GM19025 (cell line): ENCODE data around the gene CST9L.
A peak's percentile ranks its signal among the peaks of the same experiment; 100 is the strongest.

Experiments
- ATAC-seq: cut with Tn5 transposase; IDR thresholded peaks from one replicate; pipeline ENCODE4 v1.9.1; 2021; ENCODE audit warnings: mild to moderate bottlenecking, low read depth, moderate library complexity; ENCODE audit not compliant: unreplicated experiment

The CST9L gene, protein sequence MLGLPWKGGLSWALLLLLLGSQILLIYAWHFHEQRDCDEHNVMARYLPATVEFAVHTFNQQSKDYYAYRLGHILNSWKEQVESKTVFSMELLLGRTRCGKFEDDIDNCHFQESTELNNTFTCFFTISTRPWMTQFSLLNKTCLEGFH

DNA sequence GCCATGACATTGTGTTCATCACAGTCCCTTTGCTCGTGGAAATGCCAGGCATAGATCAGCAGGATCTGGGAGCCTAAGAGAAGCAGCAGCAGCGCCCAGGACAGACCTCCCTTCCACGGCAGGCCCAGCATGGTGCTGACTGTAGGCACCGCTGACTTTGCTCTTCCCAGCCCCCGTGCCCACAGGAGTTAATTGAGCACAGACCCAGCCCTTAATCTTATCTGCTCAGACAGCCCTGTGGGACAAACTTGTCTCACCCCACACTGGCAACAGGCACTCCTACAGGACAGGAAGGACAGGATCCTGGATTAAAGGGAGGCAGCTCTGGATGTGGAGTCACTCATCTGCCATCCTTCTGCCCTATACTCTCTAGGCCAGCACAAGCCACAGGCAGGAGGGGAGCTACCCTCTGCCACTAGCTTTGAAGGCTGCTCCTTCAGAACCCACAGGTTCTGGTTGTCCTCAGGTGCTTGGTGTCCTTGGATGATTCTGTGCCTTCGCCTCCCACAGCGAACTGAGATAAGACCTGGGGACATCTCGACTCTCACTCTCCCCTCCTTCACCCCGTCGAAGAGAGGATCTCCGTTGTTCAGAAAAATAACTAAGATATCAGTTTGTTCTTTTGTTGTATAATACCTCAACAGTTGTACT, at the start of gene CST9L:
TSS of gene CST9L (minus strand) at position 165 of the 651 bp plus-strand sequence. CDS start at position 131, 34 bp downstream.
- ATAC-seq = no peak

DNA sequence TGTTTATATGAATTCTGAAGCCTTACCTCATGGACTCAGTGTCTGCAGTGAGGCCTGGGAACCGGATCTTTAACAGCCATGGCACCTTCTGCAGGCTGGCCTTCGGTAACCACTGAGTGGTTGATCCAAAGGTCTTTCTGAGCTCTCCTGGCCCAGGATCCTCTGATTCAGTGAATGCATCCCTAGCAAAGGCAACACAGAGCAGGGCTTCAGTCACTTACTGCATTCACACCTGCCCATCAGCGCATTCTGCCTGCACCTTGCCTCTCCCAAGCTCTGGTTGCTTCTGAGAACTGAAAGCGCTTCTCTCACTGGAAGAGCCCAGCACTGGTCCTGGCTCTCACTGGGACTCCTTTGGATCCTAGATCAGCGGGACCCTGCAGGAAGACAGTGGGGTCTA, 45.9 kb upstream of the CST9L start:
- no peak for ATAC-seq

DNA sequence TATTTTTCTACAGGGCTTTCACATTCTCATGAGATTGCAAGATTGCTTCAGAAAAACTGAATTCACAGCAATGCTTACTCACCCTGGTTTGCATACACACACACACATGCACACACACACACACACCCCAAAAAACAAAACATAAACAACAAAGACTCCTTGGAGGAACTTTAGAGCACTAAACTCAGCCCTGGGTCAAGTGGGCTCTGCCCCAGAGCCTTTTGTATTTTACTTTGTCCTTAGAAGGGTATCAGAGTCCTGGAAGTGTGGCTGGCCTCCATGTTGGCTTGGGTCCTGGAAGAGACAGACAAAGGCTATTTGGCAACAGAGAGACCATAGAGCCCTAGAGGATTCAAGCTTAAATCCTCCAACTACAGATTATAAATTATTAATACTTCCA, 45.4 kb upstream of the CST9L start:
- ATAC-seq = no peak

DNA sequence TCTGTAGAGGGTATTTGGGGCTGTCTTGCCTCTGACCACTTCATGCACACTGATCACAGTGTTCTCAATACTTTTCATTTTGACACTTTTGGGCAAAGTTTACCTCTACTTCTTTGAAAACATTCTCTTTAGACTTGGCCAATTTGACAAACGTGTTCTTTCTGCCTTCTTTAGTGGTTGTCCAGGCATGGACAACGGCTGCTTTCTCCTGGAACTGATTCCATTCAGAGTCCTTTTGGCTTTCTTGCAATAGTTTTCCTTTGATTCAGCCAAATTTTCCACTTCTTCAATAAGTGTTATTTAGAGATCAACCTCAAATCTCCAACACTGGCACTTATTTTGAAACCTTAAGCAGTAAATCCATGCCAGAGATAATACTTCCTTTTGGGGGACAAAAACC, 44.1 kb upstream of the CST9L start:
- no peak for ATAC-seq

DNA sequence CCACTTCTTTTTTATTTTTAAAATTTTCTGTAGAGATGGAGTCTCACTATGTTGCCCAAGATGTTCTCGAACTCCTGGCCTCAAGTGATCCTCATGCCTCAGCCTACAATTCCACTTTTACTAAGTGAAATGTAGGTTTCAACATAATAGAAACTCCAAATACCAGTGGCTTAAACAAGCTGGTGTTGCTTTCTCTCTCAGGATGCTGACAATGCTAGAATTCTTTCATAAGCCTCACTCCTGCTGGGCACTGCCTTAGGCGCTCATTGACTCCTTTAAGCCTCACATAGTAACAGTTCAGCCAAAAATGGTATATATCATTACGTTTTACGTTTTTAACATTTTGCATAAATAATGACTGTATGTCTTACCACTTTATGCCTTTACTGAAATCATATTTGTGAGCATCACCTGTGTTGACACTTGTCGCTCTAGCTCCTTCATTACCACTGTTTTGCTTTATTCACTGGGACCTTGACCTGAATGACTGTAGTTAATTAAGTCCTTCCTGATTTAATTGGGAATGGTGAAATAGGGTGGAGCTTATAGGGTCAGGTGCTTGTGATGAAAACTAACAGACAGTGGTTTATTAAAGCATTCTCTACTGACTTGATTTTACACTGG, 41.3 kb upstream of the CST9L start:
- ATAC-seq = no peak

DNA sequence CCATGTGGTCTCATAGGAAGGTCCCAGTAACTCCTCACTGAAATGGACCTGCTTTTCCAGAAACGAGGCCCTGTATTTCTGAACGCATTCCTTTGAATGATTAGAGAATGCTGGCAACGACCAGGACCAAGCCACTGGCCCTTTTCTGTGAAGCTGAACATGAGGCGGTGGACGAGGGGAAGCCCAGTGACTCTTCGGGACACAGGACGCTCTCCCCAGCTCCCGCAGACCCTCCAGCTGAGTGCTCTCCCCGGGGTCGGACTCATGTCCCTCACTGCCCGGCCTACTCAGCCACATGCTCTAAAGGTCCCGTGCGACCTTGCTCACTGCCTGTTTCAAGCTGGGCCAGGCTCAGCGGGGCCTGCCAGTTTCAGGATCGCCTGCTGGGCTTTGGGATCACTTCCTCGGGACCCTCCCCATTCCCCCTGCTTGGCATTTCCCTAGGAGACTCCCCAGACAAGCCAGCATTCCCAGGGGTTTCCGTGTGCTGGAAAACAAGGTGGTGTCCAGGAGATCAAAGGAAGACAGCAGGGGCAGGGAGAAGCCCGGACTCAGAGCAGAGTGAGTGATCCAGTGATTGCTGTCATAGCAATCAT, 40.1 kb upstream of the CST9L start:
- ATAC-seq = no peak

DNA sequence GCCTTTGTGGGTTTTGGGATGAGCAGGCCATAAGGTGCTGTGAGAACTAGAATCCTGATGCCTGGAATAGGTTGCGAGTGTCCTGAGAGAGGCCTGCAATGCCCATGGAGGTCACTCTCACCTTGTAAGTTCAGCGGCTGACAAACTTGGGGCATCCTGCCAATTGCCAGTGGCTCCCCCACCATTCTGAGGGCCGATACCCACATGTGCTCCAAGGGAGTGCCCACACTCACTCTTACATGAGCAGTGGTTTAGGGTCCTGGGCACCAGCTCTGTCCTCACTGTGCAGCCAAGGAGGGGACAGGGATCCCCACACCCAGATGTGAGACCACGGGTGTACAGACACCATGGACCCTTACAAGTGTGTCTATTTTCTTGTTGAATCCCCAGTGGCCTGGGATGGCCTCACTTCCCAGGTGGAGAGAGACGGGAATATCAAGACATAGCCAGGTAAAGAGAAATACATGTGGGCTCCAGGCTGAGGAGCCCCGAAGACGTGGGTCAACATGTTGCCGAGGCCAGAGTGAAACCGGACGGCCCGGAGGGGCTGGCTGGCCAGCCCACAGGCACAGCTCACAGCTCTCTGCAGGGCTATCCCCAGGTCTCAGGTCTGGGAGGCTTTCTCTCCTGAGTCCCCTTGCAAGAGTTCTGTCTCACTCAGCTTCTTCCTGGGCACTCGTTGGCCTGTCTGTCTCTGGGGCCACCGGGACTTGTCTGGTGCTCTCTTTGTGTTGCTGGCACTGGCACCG, 39.4 kb upstream of the CST9L start:
- ATAC-seq = no peak

DNA sequence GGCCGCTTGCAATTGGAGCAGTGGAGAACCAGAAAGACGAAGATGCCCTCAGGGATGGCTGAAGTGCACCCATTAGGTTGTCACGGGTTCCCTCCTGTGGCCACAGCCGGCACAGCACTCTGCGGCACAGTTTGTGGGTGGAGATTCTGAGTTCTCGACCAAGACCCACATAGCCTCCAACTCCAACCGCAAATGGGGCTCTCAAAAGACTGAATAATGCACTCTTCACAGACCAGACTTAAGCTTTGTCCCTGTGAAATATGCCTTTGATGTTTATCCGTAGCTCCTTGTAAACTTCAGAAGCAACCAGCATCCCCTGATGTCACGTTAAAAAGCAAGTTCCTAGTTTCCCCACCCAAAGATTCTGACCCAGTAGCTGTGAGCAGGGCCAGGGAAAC, 38.4 kb upstream of the CST9L start:
- ATAC-seq = peak; percentile 86

DNA sequence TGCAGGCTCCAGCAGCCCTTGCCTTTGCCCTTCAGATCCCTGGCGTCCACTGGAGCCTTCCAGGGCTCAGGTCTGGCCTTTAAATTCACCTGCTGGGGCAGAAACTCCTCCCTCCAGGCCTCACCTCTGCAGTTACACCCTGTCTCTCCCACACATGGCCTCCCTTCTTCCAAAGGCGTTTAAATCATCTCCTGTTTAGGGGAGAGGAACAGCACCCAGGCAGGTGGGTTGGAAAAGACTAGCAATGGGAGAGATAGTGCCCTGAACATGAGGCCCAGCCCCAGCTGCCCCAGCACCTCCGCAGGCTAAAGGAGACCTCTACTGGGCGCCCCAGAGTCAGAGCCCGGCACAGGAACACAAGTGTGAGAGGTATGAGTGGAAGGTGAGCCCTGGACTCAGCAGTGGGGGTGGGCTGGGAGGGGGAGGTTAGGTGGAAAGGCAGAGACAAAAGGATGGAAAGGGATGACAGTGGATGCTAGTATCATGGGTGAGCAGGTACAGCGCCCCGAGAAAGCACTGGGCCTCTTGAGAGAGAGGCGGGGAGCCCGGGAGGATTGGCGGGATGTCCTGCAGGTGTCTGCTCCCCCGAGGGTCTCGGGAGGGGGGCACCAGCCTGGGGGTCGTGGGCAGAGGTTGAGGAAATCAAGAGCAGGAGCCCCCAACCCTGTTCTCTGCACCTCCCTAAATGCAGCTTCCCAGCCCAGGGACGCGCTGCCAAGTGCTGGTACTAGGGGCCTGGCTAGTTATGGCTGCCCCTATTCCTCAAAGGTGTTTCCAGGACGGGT, 37.8 kb upstream of the CST9L start, which contains the start of gene CST9:
TSS of gene CST9 (minus strand) at position 51 of the 785 bp plus-strand sequence. CDS start 53 bp downstream, outside the sequence.
- no peak for ATAC-seq

DNA sequence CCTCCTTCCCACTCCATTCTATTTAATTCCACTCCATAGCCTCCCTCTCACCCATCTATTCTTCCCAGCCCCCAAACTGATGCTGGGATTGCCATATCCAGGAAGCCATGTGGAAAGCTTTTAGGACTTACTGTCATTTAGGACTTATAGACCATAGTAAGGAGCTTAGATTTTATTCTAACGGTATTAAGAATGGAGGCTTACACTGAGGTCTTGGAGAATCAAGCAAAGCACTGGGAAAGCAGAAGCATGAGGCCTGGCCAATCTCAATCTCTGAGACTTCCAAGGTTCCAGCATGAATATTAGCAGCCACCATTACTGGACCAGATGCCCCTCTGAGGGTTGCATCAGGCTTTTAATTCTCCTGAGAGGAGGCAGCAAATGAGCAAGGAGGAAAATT, 36.0 kb upstream of the CST9L start:
- ATAC-seq = no peak

DNA sequence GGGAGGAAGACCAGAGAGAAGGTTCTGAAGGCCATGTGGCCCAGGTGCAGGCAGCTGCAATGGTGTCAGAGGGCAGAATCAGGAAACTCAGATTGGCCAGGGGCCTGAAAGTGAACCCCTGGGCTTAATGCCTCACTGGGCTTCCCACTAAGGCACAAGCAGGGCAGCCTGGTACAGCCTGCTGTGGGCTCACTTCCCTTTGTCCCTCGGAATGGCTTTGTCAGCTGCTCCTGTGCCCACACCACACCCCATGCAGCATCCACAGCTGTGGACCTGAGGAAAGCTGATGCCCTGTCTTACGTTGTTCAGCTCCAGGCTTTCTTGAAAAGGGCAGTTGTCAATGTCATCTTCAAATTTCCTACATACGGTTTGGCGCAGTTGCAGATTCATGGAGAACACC, 35.0 kb upstream of the CST9L start:
- no peak for ATAC-seq

DNA sequence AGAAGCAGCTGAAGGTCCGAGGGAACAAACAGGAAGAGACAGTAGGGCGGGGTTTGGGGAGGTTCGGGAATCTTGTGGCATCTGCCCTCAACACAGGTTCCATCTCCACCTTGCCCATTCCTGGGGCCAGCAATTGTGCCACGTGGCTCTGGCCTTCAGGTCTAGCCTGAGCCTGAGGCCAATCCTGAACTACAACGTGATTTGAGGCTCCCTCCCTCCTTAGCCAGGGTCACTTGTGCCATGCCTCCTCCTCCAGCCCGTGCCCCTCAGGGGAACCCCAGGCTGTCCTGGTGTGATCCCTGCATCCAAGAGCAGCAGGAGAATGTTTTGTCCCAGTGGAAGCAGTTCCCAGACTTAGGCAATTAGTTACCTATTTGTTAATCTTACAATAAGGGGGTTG, 34.4 kb upstream of the CST9L start:
- no peak for ATAC-seq

DNA sequence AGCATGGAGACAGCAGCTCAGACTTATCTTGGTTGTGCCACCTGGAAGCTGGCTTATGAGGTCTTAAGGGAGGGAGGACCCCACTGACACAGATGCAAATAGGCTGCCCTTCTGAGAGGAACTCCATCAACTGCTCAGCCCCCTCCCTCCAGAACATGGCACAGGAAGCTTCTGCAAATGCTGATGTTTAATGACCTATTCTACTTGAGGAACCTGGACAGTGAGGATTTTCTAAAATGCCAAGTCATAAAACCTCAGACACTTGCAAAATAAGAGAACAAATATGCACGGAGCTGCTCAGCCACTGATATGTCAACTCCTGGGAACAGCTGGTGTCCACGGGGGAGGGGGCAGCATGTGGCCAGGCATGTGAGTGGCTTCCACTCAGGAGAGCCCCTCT, 34.0 kb upstream of the CST9L start:
- no peak for ATAC-seq

DNA sequence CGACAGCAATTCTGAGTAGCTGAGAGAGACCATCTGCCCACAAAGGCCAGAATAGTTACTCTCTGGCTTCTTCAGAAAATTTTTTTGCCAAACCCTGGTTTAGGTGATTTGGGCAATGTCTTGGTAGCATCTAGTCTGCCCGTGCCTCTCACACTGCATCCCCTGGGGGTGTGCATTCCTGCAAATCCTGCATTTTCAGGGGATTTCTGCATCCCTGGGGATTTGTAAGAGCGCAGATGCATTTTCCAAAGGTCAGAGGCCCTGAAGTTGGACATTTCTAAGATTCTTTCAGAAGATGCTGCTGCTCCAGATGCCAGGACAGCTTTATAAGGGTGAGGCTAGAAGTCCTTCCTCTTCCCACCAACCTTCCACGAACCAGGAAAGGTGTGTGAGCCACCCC, 33.4 kb upstream of the CST9L start:
- no peak for ATAC-seq

DNA sequence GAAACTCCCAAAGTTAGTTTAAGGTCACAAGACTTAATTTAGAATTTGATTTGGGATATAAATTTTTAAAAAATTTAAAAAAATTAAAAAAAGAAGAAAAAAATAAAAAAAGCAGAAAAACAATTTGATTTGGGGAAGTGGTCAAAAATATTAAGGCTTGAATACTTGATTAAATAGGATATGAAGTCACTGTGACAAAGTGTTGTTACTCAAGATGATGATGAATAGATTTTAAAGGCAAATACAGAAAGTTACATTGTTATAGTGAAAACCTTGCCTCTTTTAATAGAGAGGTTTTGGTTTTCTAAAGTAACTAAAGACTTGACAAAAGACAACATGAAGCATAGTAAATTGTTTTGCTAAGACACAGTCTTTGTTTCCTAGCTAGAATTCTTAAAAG, 30.2 kb upstream of the CST9L start:
- no peak for ATAC-seq

DNA sequence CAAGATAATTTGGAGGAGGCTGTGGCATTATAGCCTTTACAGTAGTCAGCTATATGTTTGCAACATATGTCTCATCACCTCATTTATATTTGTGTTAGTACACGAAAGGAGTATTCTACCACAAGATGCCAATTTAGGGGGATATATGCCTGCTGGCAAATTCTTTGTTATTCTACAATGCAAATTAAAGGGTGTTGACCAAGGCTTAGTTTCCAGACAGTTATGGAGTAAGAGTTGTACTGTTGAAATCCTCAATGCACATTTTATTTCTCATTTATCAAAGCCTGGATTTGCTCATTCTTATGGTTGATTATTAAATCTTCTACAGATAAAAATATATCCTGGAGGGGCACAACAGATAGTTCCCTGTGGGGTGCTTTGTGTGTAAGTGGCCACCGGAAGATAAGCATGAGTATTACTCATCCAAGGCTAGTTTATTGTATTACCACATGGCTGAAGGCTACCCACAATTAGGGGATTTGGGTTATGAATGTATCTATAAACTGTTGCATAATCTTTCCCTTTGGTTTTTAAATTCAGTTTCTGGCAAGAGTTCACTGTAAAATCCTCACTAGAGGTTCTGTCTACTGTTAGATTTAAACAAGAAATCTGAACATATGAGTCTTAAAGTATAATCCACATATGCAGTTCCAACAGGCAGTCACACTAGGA, 28.4 kb upstream of the CST9L start:
- no peak for ATAC-seq

DNA sequence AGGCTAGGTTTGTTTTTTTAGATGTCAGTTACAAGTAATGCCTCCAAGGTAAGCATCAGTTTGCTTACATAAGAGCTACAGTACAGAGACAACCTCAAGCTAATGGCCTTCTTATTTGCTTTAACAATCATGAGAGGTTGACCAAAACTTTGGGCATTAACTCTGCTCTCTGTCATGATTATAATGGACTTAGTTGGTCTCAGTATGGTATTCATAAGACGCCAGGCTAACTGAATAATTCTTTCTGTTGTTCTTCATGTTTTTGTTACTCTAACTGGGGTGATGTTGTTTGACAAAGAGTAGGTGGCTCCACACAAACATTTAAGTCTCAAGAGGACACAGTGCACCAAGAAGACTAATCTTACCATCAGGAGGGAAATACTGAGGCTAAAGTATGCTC, 27.7 kb upstream of the CST9L start:
- ATAC-seq = no peak

DNA sequence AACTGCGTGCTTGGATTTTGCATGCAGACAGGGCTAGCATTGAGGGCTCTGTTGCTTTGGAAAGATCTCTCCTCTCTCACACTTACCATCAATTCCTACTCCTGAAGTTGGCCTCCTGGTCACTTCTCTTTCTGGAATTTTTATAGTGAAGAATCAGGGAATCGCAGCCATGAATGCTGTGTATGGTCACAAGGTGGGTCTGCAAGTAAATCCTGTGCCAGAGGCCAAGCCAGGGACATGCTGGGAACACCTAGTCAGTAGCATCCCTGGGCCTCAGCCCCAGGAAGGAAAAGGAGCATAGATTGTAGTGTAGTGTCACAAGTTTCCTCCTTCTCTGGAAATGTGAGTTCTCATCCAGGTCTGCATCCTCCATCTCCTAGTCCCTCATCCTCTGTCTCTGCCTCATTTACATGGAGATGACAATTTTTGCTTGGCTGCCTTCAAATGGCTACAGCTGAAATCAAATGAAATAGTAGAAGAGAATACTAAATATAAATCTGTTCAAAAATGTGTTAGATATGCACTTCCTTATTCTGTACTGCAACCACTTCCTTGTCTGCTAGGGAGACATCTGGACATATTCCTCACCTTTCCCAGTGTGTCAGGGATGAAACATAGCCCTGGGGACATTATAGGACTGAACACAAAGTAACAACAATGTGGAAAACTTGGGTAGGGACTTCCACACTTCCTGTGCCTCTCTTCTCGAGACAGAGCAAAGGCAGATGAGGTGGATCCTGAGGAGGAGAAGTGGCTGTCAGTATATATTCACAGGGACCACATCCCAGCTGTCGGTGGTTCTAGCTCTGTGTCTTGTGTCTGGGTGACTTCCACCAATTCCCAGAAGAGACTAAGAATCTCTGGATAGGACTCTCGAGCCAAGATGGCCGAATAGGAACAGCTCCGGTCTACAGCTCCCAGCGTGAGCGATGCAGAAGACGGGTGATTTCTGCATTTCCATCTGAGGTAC, 20.4 kb upstream of the CST9L start:
- ATAC-seq = no peak

DNA sequence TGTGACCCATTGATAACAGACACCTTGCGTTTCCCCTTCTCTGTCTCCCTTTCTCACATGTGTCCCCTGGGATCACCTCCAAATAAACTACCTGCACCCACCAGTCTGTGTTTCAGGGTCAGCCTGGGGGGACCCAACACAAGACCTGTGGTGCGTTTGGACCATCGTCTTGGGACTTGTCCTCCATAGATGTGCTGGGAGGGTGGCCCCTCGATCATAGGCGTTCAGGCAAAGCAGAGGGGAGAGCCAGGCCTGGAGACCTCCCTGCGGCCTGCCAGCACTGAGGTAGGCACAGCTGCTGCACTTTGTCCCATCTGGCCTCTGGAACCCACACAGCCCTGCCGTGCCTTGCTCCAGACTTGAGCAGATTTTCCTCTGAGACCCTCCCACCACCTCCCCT, 19.3 kb upstream of the CST9L start:
- no peak for ATAC-seq
